HG03354 (cell line): ENCODE results near the gene MIGA2.
A peak's percentile ranks its signal among the peaks of the same experiment; 100 is the strongest.

Experiments
- ATAC-seq: cut with Tn5 transposase; IDR thresholded peaks from one replicate; pipeline ENCODE4 v1.9.1; 2021; ENCODE audit warnings: mild to moderate bottlenecking; ENCODE audit not compliant: unreplicated experiment, poor library complexity, severe bottlenecking

MIGA2 gene

DNA sequence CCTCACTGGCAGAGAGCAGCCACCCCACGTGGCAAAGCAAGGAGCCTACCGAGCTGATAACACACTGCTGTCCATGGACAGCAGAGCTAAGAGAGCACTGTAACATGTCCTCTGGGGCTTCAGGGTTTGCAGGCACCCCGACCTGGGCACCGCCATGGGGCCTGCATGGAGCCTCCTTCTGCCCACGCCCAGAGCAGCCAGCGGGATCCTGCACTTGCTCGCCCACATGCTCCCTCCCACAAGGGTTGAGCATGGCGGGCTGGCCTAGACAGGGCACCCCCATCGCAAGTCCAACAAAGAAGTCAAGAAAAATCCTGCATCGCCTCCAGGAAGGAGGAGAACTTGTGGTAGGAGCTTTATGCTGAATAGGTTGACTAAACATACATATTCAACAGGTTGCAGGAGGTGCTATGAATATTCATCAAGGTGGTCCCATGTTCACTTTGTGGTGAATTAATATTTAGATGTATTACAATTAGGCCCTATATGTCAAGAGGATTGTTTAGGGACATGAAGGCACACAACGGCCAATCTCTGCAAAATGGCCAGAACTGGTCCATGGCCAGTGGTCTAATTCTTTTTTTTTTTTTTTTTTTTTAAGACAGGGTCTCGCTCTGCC is 3.8 kb upstream of the MIGA2 start:
- no peak for ATAC-seq

DNA sequence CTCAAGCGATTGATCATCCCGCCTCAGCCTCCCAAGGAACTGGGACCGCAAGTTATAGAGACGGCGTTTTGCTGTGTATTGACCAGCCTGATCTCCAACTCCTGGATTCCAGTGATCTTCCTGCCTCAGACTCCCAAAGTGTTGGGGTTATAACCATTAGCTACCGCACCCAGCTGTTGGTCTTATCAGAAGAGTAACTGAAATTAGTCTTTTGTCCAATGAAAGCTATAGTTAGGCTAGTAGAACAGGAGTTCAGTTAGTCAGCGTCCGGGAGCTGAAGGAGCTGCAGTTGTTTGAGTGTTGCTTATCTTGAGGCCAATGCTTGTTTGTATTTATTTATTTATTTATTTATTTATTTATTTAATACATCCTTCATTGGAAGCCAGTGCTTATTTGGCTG is 3.2 kb upstream of the MIGA2 start:
- ATAC-seq, result no peak

DNA sequence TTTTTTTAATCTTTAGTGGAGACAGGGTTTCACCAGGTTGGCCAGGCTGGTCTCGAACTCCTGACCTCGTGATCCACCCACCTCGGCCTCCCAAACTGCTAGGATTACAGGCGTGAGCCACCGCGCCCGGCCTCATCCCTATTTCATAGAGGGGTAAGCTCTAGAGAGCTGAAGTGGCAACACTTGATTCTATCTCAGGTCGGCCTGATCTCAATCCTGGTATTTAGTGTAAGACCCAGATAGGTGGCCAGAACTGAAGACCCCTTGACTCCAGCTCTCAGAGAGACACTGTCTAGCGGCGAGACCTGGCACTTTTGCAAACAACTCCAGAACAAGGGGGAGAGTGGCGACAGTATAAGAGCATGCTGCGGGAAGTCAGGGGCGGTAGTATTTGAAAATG is 588 bp upstream of the MIGA2 start:
- peak; percentile 17 for ATAC-seq

DNA sequence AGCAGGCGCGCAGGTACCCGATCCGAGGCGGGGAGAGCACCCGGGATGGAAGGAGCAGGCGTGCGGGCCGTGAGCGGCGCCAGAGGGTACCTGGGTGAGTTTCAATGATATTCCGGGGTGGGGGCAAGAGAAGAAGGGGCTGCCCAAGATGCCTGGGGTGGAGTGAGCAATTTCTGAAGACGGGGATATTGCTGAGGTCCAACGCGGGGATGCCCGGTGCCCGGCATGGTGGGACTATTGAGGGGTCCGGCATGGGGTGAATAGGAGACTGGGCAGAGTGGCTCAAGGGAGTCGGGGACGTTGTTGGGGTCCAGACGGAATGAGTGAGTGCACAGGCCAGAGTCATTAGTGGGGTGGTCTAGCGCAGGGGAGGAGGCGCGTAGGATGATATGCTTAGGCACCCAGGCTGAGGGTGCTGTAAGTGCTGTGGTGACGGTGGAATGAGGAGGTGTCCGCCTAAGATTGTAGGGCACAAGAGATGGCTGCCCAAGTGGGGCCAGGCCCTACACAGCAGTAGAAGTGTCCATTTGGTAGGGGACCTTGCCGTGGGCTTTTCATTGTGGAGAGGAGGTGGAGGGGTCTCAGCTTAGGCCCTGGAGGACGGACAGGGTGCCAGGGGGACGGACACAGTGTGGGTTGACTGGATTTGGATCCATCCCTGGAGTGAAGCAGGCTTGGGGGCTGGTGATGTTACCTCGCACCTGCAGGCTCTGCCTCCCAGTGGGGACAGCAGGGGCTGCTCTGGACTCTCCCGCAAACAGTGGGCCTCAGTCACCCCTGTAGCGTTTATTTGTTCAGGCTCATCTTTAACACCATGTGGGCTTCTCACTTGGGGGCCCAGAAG is 719 bp downstream of the MIGA2 start:
- no peak for ATAC-seq

DNA sequence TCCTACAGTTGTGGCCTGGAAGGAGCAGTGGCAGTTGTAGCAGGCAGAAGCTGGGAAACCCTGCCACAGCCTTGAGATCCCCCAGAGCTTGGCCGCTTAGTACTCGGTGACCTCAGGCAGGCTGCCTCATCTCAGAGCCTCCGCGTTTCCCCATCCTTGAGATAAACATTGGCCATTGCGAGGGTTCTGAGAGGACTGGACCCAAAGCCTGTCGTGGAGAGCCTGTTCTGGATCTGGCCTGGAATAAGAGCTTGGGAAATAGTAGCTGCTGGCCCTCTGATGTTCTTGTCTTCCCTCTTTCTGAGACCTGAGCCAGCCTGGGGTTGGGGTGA is 1.3 kb downstream of the MIGA2 start:
- no peak for ATAC-seq

DNA sequence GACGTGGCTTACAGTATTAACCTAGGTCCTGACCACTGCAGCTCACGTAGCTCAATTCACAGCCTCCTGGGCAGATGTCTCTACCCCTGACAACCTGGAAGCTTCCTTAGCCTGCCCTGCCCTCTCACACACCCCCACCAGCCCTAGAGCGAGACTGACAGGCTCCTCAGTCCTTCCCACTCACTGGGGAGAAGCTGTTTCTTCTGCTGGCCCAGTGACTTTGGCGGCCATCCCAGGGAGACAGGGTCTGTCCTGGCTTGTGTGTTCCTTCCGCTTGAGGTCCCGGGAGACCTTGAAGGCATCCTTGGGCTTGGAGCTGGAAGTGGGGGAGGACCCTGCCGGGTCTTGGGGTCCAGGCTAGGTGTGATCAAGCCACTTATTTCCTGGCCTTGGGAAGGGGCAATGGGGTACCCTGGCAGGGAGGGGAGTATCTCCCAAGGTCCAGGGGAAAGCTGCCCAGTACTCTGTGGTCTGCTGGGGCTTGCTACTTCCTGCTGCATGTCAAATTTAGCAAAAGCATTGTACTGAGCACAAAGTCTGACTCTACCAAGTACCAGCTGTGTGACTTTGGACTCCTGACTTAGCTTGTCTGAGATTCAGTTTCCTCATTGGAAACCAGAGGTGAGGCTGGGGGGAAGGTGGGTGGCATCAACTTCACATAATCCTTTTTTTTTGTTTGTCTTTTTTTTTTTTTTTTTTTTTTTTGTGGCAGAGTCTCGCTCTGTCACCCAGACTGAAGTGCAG is 1.9 kb downstream of the MIGA2 start:
- ATAC-seq, result no peak

DNA sequence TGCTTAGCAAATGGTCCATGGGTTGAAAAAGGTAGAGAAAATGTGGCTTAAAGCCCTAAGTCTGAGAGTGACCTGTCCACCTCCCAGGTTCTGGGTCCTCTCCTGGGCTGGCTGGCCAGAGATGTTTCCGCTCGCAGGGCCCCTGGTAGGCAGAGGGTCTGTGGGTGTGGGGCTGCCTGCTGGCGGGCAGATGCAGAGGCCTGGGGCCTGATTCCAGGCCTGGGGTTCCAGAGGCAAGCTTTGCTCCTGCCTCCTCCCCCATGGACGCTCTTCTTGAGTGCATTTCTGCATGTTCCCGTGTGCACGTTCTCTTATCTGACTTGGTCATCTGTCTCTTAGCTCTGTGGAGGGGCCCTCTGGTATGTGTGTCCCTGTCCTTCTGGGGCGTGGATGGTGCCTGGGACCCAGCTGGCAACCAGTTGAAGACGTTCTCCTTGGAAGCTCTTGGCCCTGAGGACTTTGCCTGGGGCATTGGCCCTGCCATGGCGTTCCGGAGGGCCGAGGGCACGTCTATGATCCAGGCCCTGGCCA is 3.8 kb downstream of the MIGA2 start:
- no peak for ATAC-seq

DNA sequence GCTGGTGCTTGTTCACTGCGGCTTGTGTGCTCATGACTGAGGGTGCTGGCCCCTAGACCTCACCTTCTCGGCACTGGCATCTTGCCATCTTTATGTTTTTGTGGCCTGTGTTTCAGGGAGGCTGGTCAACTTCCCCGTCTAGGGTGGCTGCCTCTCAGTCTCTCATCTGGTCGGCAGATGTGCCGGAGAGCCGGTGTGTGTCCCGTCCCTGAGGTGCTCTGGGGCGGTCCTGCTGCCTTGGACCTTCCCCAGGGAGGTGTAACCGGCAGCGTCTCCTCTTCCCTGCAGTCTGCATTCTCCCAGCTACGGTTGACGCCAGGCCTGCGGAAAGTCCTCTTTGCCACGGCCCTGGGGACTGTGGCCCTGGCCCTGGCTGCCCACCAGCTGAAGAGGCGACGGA is 5.6 kb downstream of the MIGA2 start:
- no peak for ATAC-seq

DNA sequence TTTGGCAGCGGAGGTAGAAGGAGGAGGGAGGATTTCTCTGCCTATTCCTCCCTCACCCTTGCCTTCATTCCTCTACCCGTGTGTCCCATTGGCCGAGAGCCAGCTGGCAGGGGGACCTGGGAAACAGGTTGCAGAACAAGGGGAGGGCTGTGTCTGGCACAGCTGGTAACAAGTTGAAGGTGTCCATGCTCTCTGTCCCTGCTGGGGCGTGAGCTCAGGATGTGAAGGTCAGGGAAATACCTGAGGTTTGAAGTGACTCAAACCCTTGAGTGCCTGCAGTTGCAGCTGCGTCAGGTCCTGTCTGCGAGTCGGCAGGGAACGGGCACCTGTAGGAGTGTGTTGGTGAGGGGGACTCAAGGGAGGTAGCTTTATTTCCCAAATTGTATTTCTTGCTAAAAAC is 16.2 kb downstream of the MIGA2 start:
- no peak for ATAC-seq

DNA sequence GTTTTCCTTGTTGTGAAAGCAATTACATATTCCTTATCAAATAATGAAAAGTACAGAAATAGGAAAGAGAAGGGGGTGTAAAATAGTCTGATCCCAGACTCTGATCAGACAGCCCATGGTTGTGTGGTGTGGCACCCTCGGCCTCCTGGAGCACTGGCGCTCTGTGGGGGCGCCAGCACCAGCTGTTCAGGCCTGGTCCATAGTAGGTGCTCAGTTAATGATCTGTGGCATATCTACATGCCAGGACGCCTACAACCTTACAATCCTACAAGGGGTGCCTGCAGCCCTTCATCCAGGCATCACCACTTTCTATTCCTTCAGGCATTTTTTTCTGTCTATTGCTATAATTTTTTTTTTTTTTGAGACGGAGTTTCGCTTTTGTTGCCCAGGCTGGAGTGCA is 16.6 kb downstream of the MIGA2 start:
- no peak for ATAC-seq

DNA sequence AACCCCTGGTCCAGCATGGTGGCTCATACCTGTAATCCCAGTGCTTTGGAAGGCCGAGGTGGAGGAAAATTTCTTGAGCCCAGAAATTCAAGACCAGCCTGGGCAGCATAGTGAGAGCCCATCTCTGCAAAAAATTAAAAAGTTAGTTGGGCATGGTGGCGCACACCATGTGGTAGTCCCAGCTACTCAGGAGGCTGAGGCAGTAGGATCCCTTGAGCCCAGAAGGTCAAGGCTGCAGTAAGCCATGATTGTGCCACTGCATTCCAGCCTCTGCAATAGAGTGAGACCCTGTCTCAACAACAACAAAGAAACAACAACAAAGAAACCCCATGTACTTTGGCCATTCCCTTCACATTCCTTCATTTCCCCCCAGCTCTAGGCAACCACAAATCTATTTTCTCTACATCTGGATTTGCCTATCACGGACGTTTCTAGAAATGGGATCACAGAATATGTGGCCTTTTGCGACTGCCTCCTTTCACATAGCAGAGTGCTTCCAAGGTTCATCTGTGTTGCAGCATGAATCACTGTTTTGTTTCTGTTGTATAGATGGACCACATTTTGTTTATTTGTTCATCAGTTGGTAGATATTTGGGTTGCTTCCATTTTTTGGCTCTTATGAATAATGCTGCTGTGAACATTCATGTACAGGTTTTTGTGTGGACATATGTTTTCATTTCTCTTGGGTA is 17.9 kb downstream of the MIGA2 start:
- ATAC-seq, result no peak

DNA sequence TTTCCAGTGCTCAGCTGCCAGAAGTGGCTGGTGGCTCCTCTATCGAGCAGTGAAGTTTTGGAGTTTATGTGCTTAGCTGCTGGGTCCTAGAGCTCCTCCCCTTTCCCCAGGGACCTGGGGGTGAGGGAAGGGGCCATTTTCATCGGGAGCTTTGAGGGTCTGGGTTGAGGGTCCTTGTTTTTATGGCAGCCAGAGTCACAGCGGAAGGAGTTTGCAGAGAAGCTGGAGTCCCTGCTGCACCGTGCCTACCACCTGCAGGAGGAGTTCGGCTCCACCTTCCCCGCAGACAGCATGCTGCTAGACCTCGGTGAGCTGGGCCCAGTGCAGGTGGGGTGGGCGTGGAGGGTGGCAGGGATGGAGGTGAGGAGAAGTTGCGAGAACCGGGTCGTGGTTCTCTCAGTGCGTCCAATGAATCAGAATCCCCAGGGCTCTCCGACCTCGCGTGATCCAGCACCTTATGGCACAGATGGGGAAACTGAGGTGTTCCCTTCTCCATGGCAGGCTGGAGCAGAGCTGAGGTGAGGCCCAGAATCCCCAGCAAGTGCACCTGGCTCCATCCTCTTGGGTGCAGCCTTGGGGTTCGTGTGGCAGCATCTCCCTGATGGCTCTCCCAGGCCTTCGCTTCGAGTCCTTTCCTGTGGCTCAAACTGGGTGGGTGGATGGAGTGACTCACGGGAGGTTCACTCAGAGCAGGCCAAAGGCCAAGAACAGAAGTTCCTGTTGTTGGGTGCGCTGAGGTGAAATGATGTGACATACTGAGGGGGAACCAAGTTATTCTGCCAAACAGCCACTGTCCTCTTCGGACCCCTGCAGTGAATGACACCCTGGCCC is 22.8 kb downstream of the MIGA2 start:
- no peak for ATAC-seq

DNA sequence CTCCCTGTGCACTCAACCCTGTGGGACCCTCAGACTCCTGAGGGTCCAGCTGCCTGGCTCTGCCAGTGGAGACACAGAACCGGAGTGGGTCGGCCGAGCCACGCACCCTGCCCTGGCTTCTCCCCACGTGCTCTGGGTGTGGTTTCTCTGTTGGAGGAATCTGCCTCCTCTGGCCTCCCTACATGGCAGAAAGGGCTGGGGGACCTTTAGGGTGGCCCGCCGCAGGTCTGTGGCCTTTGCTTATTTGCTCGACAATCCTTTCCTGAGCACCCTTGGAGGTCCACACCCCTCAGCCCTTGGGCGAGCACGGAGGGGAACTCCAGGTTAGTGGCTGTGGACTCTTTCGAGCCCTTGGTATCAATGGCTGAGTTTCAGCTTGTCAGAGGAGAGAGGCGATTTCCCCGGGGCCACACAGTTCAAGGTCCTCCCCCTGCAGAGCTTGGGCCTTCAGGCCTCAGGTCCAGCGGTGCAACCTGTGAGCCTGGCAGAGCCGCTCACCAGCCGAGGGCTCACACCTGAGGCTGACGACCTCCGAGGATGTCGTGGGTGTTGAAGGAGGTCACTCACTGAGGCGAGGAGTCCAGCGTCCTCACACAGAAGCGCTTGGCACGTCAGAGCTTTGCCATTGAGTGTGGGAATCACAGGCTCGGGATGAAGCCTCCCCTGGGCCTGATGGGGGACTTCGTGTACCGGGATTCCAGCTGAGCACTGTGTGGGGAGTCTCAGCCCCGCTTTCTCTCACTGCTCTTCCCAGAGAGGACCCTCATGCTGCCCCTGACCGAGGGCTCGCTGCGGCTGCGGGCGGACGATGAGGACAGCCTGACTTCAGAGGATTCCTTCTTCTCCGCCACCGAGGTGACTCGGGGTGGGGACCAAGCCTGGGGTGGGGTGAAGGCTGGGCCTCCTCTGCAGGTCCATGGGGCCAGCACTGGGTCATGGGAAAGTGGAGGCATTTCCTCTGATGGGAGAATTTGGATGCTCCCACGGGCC is 23.7 kb downstream of the MIGA2 start:
- no peak for ATAC-seq

DNA sequence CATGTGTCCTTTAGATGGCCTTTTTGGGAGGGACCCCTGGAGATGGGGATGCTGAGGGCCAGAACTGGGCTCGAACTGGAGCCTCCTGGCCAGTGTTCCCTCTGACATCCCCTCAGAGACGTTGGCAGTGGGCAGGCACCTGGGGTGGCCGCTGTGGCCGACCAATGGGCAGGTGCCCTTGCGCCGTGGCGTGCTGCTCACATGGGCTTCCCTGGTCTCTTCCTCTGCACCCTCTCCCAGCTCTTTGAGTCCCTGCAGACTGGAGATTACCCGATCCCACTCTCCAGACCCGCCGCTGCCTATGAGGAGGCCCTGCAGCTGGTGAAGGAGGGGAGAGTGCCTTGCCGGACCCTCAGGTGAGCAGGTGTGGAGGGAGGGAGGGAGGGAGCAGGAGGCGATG is 24.6 kb downstream of the MIGA2 start:
- no peak for ATAC-seq

DNA sequence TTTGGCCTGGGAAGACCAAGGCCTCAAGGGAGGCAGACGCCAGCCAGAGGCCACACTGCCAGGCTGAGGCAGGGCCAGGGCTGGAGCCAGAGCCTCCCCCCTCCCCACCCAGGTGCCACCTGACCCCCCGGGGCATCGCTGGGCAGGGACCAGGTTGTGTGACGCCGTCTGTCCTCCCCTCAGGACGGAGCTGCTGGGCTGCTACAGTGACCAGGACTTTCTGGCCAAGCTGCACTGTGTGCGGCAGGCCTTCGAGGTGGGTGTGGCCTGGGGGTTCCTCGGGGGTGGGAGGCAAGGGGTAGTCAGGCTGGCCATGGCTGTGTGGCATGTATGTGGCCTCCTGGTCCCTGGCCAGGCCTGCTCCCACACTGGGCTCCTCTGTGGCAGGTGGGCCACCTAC is 26.6 kb downstream of the MIGA2 start:
- ATAC-seq, result no peak

DNA sequence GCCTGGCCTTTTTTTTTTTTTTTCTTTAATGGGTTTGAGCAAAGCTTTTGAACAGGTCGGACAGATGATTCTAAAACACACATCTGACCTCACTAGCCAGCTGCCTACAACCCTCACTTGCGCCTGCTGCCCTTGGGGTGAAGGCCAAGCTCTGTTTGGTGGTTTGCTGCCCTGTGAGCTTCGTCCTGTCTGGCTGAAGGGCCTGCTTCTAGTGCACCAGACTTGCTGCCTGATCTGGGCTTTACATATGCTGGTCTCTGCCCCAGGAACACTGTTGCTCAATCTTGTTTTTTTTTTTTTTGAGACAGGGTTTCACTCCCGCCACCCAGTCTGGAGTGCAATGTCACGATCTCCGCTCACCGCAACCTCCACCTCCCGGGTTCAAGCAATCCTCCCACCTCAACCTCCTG is 28.1 kb downstream of the MIGA2 start:
- no peak for ATAC-seq

DNA sequence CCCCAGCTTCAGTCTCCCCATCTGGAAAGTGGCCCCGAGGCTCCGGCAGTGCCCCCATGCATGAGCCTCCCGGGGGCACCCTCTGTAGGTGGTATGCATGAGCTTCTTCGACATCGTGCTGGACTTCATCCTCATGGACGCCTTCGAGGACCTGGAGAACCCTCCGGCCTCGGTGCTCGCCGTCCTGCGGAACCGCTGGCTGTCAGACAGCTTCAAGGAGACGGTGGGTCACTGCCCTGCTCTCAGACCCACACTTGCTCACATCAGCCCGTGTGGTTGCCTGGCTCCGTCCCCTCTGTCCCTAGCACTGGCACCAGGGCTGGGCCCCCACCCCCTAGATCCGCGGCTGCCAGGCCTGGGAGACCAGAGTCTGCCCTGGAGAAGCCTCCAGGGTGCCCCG is 31.7 kb downstream of the MIGA2 start:
- no peak for ATAC-seq
